GM12865 (cell line): Measurements from ENCODE around the gene PINLYP.

Experiments
- DNase-seq: peaks from one replicate; pipeline ENCODE4 v3.0.0; 2010; ENCODE audit warnings: low read depth
- H3K4me3 ChIP-seq: 2 replicates; pipeline ENCODE4 v1.5.1; 2011; ENCODE audit warnings: mild to moderate bottlenecking, low read depth, low read length, control low read depth
- TF ChIP-seq, protein P1 (sequence below): IDR thresholded peaks from 2 replicates; pipeline ENCODE4 v1.5.1; 2011; ENCODE audit warnings: low read length, control low read depth, low read depth, inconsistent platforms; ENCODE audit not compliant: insufficient read depth; ENCODE audit errors: missing control alignments

The PINLYP gene

GRCh38 chr19:43605875-43606568, 30.4 kb downstream of the PINLYP start:
- no peak for DNase-seq

DNA sequence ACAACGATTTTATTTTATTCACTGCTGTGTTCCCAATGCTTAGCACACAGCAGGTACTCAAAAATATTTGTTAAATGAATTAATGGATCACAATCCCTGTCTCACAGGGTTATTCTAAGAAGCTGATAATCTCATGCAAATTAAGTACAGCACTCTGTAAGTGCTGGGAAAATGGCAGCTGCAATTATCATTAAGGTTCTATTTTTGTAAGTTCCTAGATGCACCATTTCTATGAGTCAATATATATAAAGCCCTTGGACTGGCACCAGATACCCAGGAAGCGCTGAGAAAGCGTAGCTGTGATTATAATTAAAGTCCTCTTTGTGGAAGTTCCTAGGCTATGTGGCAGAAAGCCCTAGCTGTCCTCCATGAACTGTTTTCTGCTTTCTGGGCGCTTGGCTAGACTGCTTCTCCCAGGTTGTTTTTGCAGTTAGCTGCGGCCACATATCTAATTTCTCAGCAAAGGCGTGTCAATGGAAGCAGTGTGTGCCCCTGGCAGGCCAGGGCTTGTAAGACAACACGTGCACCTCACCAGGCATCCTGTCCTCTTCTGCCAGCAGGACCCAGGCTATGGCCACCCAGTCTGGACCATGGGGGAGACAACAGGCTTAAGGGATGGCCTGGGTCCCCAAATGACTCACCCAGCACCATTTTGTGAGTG, 31.1 kb downstream of the PINLYP start:
- H3K4me3 ChIP-seq = no peak overlapping the region
- TF ChIP-seq, protein P1, sequence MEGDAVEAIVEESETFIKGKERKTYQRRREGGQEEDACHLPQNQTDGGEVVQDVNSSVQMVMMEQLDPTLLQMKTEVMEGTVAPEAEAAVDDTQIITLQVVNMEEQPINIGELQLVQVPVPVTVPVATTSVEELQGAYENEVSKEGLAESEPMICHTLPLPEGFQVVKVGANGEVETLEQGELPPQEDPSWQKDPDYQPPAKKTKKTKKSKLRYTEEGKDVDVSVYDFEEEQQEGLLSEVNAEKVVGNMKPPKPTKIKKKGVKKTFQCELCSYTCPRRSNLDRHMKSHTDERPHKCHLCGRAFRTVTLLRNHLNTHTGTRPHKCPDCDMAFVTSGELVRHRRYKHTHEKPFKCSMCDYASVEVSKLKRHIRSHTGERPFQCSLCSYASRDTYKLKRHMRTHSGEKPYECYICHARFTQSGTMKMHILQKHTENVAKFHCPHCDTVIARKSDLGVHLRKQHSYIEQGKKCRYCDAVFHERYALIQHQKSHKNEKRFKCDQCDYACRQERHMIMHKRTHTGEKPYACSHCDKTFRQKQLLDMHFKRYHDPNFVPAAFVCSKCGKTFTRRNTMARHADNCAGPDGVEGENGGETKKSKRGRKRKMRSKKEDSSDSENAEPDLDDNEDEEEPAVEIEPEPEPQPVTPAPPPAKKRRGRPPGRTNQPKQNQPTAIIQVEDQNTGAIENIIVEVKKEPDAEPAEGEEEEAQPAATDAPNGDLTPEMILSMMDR = no peak
- DNase-seq = no peak

More at GRCh38 chr19:43605875-43606568, 30.4 kb downstream of the PINLYP start:
- no peak overlapping the region for H3K4me3 ChIP-seq
- TF ChIP-seq, protein P1 = no peak

GRCh38 chr19:43607238-43608205, 31.9 kb downstream of the PINLYP start:
- no peak for DNase-seq
- no peak overlapping the region for H3K4me3 ChIP-seq
- TF ChIP-seq, protein P1 = no peak

- TF ChIP-seq, protein P1 = no peak
- no peak for DNase-seq
- no peak overlapping the region for H3K4me3 ChIP-seq
These were observed 34.3 kb downstream of the PINLYP start for GRCh38 chr19:43609872-43610271.

GRCh38 chr19:43610493-43610892, 34.9 kb downstream of the PINLYP start:
- DNase-seq = no peak
- TF ChIP-seq, protein P1 = no peak
- no peak overlapping the region for H3K4me3 ChIP-seq

- DNase-seq = no peak
- TF ChIP-seq, protein P1 = no peak
These were observed 36.2 kb downstream of the PINLYP start, which contains the start of gene SRRM5 for GRCh38 chr19:43611788-43612187. Gene SRRM5, plus strand, starts transcription at chr19:43612088. Its CDS starts 34 bp downstream, at chr19:43612122.

More at GRCh38 chr19:43611788-43612187, 36.2 kb downstream of the PINLYP start, which contains the start of gene SRRM5:
- no peak within 1 kb of the TSS for H3K4me3 ChIP-seq
